HEK293T (cell line): Measurements from ENCODE around the gene RNF113B.

Source experiments
- CTCF ChIA-PET: fragments of 350-600 bp; formaldehyde crosslinking; extraction: SDS; loops from one replicate; lab custom pipeline; 2021; ENCODE audit warnings: antibody characterized with exemption, inconsistent platforms; lab: Yijun Ruan, JAX
- POLR2A ChIA-PET: fragments of 350-600 bp; formaldehyde crosslinking; extraction: SDS; loops from one replicate; lab custom pipeline; 2020; ENCODE audit warnings: antibody characterized with exemption, inconsistent platforms; lab: Yijun Ruan, JAX
- DNase-seq: peaks from one replicate; pipeline ENCODE4 v3.0.0; 2012; ENCODE audit warnings: mixed read lengths; ENCODE audit errors: extremely low spot score
- ARNT ChIP-seq: fragments of 450-650 bp; IDR thresholded peaks from 2 replicates; pipeline ENCODE4 v1.6.1; 2017; ENCODE audit warnings: mild to moderate bottlenecking
- BHLHE40 ChIP-seq: fragments of 450-650 bp; IDR thresholded peaks from 2 replicates; pipeline ENCODE4 v1.6.1; 2016; ENCODE audit warnings: mild to moderate bottlenecking, moderate library complexity, borderline replicate concordance
- CTBP1 ChIP-seq: fragments of 450-650 bp; IDR thresholded peaks from 2 replicates; pipeline ENCODE4 v1.6.1; 2016; ENCODE audit warnings: borderline replicate concordance
- ELF4 ChIP-seq: fragments of 450-650 bp; IDR thresholded peaks from 2 replicates; pipeline ENCODE4 v1.6.1; 2017; ENCODE audit warnings: antibody characterized with exemption
- FOXA1 ChIP-seq: fragments of 450-650 bp; IDR thresholded peaks from 2 replicates; pipeline ENCODE4 v1.6.1; 2016; ENCODE audit warnings: mild to moderate bottlenecking
- FOXK2 ChIP-seq: fragments of 450-650 bp; IDR thresholded peaks from 2 replicates; pipeline ENCODE4 v1.6.1; 2016; ENCODE audit warnings: mild to moderate bottlenecking
- FOXM1 ChIP-seq: fragments of 450-650 bp; IDR thresholded peaks from 2 replicates; pipeline ENCODE4 v1.6.1; 2017; ENCODE audit warnings: mild to moderate bottlenecking, borderline replicate concordance
- HDGF ChIP-seq: fragments of 450-650 bp; IDR thresholded peaks from 2 replicates; pipeline ENCODE4 v1.6.1; 2017; ENCODE audit warnings: antibody characterized with exemption, borderline replicate concordance
- L3MBTL2 ChIP-seq: fragments of 450-650 bp; conservative IDR thresholded peaks from 2 replicates; pipeline ENCODE4 v1.6.1; 2016; ENCODE audit warnings: mild to moderate bottlenecking
- LEF1 ChIP-seq: fragments of 450-650 bp; IDR thresholded peaks from 2 replicates; pipeline ENCODE4 v1.6.1; 2017; ENCODE audit warnings: mild to moderate bottlenecking, borderline replicate concordance
- NFRKB ChIP-seq: fragments of 450-650 bp; IDR thresholded peaks from 2 replicates; pipeline ENCODE4 v1.6.1; 2016; ENCODE audit warnings: mild to moderate bottlenecking, moderate library complexity
- PKNOX1 ChIP-seq: fragments of 450-650 bp; IDR thresholded peaks from 2 replicates; pipeline ENCODE4 v1.6.1; 2016
- SP1 ChIP-seq: fragments of 450-650 bp; IDR thresholded peaks from 2 replicates; pipeline ENCODE4 v1.6.1; 2017
- SUZ12 ChIP-seq: fragments of 450-650 bp; IDR thresholded peaks from 2 replicates; pipeline ENCODE4 v1.6.1; 2016; ENCODE audit warnings: mild to moderate bottlenecking
- TARDBP ChIP-seq: fragments of 450-650 bp; IDR thresholded peaks from 2 replicates; pipeline ENCODE4 v1.6.1; 2016
- ZNF384 ChIP-seq: fragments of 450-650 bp; IDR thresholded peaks from 2 replicates; pipeline ENCODE4 v1.6.1; 2016

Gene RNF113B

GRCh38 chr13:98207416-98207815 lies 30.3 kb upstream of the RNF113B start:
- TF ChIP-seq ZNF384 (no peak), FOXA1 (no peak), ARNT (no peak), CTBP1 (no peak)
- ChIA-PET POLR2A (no interaction called here), CTCF (no interaction called here)
- no peak for DNase-seq

- no peak for DNase-seq
- ChIA-PET POLR2A (no interaction called here), CTCF (no interaction called here)
- TF ChIP-seq LEF1 = no peak
These were observed 29.9 kb upstream of the RNF113B start for GRCh38 chr13:98206946-98207345.

- TF ChIP-seq NFRKB (no peak), FOXA1 (no peak), ZNF384 (no peak), LEF1 (no peak), L3MBTL2 (no peak), BHLHE40 (no peak), HDGF (no peak), ELF4 (no peak), ARNT (no peak), SP1 (no peak), PKNOX1 (no peak), FOXK2 (no peak), TARDBP (no peak), FOXM1 (no peak)
- DNase-seq = no peak
- CTCF ChIA-PET = interaction anchor here (0.7 kb wide), 1 partner anchor 519 kb away, joined by 3 read pairs; no protein-coding TSS in a partner anchor
- POLR2A ChIA-PET = no interaction called here
These were observed 27.5 kb upstream of the RNF113B start for GRCh38 chr13:98204546-98204945.

GRCh38 chr13:98203646-98204326 lies 26.7 kb upstream of the RNF113B start:
- no peak for DNase-seq
- POLR2A ChIA-PET = no interaction called here
- CTCF ChIA-PET = interaction anchor here (0.7 kb wide), 1 partner anchor 520 kb away, joined by 3 read pairs; no protein-coding TSS in a partner anchor
- TF ChIP-seq FOXM1 (no peak), ARNT (no peak), SUZ12 (no peak), LEF1 (no peak), FOXA1 (no peak), CTBP1 (no peak), ELF4 (no peak), HDGF (no peak), BHLHE40 (no peak), NFRKB (no peak), FOXK2 (no peak), L3MBTL2 (no peak), TARDBP (no peak), ZNF384 (no peak), SP1 (no peak), PKNOX1 (no peak)

GRCh38 chr13:98201984-98202383 lies 24.9 kb upstream of the RNF113B start:
- CTCF ChIA-PET = no interaction called here
- no peak for DNase-seq

GRCh38 chr13:98201189-98201588 lies 24.1 kb upstream of the RNF113B start:
- POLR2A ChIA-PET = no interaction called here

More at GRCh38 chr13:98201984-98202383, 24.9 kb upstream of the RNF113B start:
- no peak for TF ChIP-seq LEF1
- no peak for TF ChIP-seq NFRKB
- no peak for TF ChIP-seq ZNF384
- POLR2A ChIA-PET = no interaction called here

More at GRCh38 chr13:98201189-98201588, 24.1 kb upstream of the RNF113B start:
- TF ChIP-seq LEF1 (no peak), PKNOX1 (no peak), NFRKB (no peak), ZNF384 (no peak), ELF4 (no peak), FOXK2 (no peak), HDGF (no peak), CTBP1 (no peak)
- CTCF ChIA-PET = no interaction called here
- DNase-seq = no peak
